ENCODE results near the gene ZRANB1.

ZRANB1 gene

DNA sequence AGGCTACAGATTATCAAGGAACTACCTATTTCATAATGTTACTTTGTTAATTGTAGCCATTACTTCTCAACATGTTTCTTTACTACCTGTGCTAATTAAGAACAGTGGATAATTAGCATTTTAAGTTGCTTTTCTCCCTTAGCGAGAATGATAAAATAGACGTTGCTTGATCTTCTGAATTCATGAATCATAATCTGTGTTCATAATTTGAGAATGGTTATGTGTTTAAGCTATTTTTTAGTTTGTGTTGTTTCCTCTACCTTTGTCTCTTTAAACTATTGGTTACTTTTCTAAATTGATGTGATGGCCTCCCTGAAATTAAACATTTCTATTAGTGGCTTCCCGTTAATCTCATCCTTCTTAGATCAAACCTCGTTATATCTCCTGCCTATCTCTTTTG is at the start of gene ZRANB1:
ZRANB1 (plus strand) TSS at position 301 of the 400 bp plus-strand sequence. CDS start 371 bp downstream, outside the sequence.
- TF ChIP-seq, protein P1, sequence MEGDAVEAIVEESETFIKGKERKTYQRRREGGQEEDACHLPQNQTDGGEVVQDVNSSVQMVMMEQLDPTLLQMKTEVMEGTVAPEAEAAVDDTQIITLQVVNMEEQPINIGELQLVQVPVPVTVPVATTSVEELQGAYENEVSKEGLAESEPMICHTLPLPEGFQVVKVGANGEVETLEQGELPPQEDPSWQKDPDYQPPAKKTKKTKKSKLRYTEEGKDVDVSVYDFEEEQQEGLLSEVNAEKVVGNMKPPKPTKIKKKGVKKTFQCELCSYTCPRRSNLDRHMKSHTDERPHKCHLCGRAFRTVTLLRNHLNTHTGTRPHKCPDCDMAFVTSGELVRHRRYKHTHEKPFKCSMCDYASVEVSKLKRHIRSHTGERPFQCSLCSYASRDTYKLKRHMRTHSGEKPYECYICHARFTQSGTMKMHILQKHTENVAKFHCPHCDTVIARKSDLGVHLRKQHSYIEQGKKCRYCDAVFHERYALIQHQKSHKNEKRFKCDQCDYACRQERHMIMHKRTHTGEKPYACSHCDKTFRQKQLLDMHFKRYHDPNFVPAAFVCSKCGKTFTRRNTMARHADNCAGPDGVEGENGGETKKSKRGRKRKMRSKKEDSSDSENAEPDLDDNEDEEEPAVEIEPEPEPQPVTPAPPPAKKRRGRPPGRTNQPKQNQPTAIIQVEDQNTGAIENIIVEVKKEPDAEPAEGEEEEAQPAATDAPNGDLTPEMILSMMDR (IDR thresholded peaks at IDR 0.05; ENCODE audit: extremely low read depth, insufficient read depth, missing control alignments), result no peak
- in situ Hi-C loops (cut with MboI; ENCODE audit: low pct_unique_long_range_greater_than_20kb, low sequenced_read_pairs, unreplicated experiment), result no loop called here
- no peak for DNase-seq (ENCODE audit: low spot score)

- no peak for DNase-seq (ENCODE audit: low spot score)
- in situ Hi-C loops (cut with MboI; ENCODE audit: low pct_unique_long_range_greater_than_20kb, low sequenced_read_pairs, unreplicated experiment), result no loop called here
- TF ChIP-seq, protein P1 (IDR thresholded peaks at IDR 0.05; ENCODE audit: extremely low read depth, insufficient read depth, missing control alignments), result no peak
These were observed 49.0 kb upstream of the ZRANB1 start for GRCh38 chr10:124892905-124893304.

GRCh38 chr10:124894569-124895215 is 47.2 kb upstream of the ZRANB1 start:
- DNase-seq (ENCODE audit: low spot score), result no peak
- TF ChIP-seq, protein P1 (IDR thresholded peaks at IDR 0.05; ENCODE audit: extremely low read depth, insufficient read depth, missing control alignments), result no peak
- in situ Hi-C loops (cut with MboI; ENCODE audit: low pct_unique_long_range_greater_than_20kb, low sequenced_read_pairs, unreplicated experiment), result no loop called here

DNA sequence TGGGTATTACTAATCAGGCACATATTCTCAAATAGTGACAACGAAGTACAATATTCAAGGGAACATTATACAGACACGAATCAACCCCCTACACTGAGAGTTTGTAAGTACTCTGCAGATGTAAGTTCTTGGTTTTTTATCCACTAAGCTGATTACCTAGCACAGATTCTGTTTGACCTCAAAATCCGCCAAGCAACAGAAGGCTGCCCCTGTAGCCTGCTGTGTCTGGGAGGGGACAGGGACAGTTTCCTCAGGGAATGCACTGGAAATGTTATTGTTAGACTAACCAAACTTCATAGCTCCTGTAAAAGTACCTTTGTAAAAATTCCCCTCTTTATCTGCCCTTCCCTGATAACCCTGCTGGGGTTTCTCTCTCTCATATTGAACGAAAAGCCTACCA is 45.2 kb upstream of the ZRANB1 start:
- no peak for DNase-seq (ENCODE audit: low spot score)
- TF ChIP-seq, protein P1 (IDR thresholded peaks at IDR 0.05; ENCODE audit: extremely low read depth, insufficient read depth, missing control alignments), result no peak
- in situ Hi-C loops (cut with MboI; ENCODE audit: low pct_unique_long_range_greater_than_20kb, low sequenced_read_pairs, unreplicated experiment), result no loop called here

GRCh38 chr10:124898471-124898870 is 43.5 kb upstream of the ZRANB1 start:
- DNase-seq (ENCODE audit: low spot score), result no peak
- TF ChIP-seq, protein P1 (IDR thresholded peaks at IDR 0.05; ENCODE audit: extremely low read depth, insufficient read depth, missing control alignments), result no peak
- in situ Hi-C loops (cut with MboI; ENCODE audit: low pct_unique_long_range_greater_than_20kb, low sequenced_read_pairs, unreplicated experiment), result no loop called here

DNA sequence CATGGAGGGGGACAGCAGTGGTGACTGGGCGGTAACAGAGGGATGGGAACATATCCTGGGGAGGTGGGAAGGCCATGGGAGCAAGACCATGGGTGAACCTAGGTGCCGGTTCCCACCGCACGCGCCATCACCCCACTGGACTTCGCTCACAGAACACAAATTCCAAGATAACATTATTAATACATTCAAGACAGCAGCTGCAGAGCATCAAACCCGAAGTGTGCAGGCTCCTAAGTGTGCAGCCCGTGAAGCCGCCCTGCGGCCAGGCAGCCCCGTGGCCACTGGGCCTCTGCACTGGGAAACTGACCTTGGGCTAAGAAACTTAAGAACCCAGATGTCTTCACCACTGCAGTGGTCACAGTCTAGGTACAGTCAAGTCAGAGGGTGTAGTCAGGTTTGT is 42.8 kb upstream of the ZRANB1 start:
- in situ Hi-C loops (cut with MboI; ENCODE audit: low pct_unique_long_range_greater_than_20kb, low sequenced_read_pairs, unreplicated experiment), result no loop called here
- no peak for DNase-seq (ENCODE audit: low spot score)
- TF ChIP-seq, protein P1 (IDR thresholded peaks at IDR 0.05; ENCODE audit: extremely low read depth, insufficient read depth, missing control alignments), result no peak

Data from GM13977 (cell line).